PC-9 (cell line): ENCODE data around the gene PACRG.

Experiments
- CTCF ChIP-seq: fragments of 200-600 bp; sonication (generic); conservative IDR thresholded peaks from 2 replicates; pipeline ENCODE4 v1.6.1; 2017; ENCODE audit warnings: mixed run types, antibody characterized with exemption, mild to moderate bottlenecking, moderate library complexity
- EZH2 ChIP-seq: fragments of 200-600 bp; sonication (generic); IDR thresholded peaks from 2 replicates; pipeline ENCODE4 v1.8.0; 2017; ENCODE audit warnings: antibody characterized with exemption, low read depth

GRCh38 chr6:163001330-163001729, 273.6 kb downstream of the PACRG start:
- TF ChIP-seq CTCF (no peak), EZH2 (no peak)
